Esophagus (tissue), 2 donors: ENCODE results near the gene SLFN12. TPM values are rescaled to one million over a fixed set of nuclear protein-coding genes. Genes with fewer than 3 reads are reported as not detected.
"Not testable (repeated sequence)": the region's sequence is repeated elsewhere in the genome, so short reads cannot be mapped to it uniquely, and the experiment has no call there.

Source experiments
- H3K27ac ChIP-seq, 2 donors: one replicate each; pipeline ENCODE4 v1.5.1; 2013; ENCODE audit warnings: low read depth in 2 of 2, mild to moderate bottlenecking in 2 of 2, inconsistent platforms in 1 of 2, low read length in 1 of 2, moderate library complexity in 1 of 2
- H3K27me3 ChIP-seq, 2 donors: one replicate each; pipeline ENCODE4 v1.6.1; 2013; ENCODE audit warnings: low read length in 2 of 2, control low read depth in 1 of 2, mild to moderate bottlenecking in 1 of 2; ENCODE audit not compliant: insufficient read depth in 2 of 2, control insufficient read depth in 1 of 2
- H3K36me3 ChIP-seq, 2 donors: one replicate each; pipeline ENCODE4 v1.6.1; 2013; ENCODE audit warnings: low read length in 1 of 2; ENCODE audit not compliant: control insufficient read depth in 2 of 2, insufficient read depth in 2 of 2
- H3K4me1 ChIP-seq, 2 donors: one replicate each; pipeline ENCODE4 v1.6.1; 2013; ENCODE audit warnings: low read length in 1 of 2; ENCODE audit not compliant: control insufficient read depth in 2 of 2, insufficient read depth in 2 of 2
- H3K4me3 ChIP-seq, 2 donors: one replicate each; pipeline ENCODE4 v1.5.1; 2013; ENCODE audit warnings: low read length in 2 of 2, mild to moderate bottlenecking in 2 of 2, low read depth in 1 of 2, moderate library complexity in 1 of 2
- H3K9me3 ChIP-seq, 2 donors: one replicate each; pipeline ENCODE4 v1.6.1; 2013; ENCODE audit warnings: mild to moderate bottlenecking in 2 of 2, low read depth in 1 of 2, low read length in 1 of 2, moderate library complexity in 1 of 2; ENCODE audit not compliant: control insufficient read depth in 2 of 2, insufficient read depth in 1 of 2
- WGBS, 2 donors: extraction: QIAGEN DNeasy Blood & Tissue Kit; methylation state at CpG; one replicate each; pipeline ENCODE4 v1.1.7; 2013; 5-methylcytosine and 5-hydroxymethylcytosine counted together
- polyA plus RNA-seq, 2 donors: library from polyadenylated mRNA; stranded (reverse); fragments of 200-250 nt; gene quantifications; one replicate each; pipeline ENCODE4 v1.2.3, GENCODE V29; 2013
- donor health status: healthy with polysubstance abuse.
- donor health status: Bipolar disorder and iron deficiency.

SLFN12 gene
- 1 to 10 TPM; 1.9 to 2.0 TPM for polyA plus RNA-seq

GRCh38 chr17:35432176-35433074 lies at the start of gene SLFN12:
SLFN12 (minus strand) TSS chr17:35432500; CDS start chr17:35423028, 9,472 bp downstream.
- Histone ChIP-seq H3K27ac (peak within 1 kb of the TSS; percentile 90 to 91), H3K4me3 (peak within 1 kb of the TSS; percentile 56 to 71), H3K36me3 (no peaks in the 10 kb centered on the region), H3K9me3 (no peaks in the 10 kb centered on the region), H3K27me3 (no peaks in the 10 kb centered on the region), H3K4me1 (peaks cover 0 to 5% of the 10 kb centered on the region in 2 donors)
- 9 to 18% methylated on average over 22 of the region's 22 CpGs for WGBS, 2 donors

DNA sequence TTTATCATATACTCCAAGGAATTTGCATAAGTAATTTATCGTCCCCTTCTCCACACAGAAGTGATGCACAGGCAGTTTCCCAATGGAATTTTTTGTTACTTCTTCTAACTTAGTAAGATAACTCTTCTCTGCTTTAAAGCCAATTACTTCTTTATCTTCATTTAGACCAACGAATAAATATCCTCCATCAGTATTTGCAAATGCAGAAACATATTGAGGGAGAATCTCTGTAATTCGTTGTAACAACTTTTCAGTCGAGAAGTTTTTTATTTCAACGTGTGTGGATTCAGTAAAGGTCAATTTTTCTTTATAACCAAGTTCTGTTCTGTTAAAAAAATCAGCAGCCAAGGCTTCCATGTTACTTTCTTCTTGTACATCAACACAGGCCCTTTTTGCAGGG lies 47.0 kb upstream of the SLFN12 start:
- Histone ChIP-seq H3K9me3 (no peaks in the 10 kb centered on the region), H3K36me3 (no peaks in the 10 kb centered on the region), H3K27ac (no peak overlapping the region), H3K27me3 (no peaks in the 10 kb centered on the region), H3K4me3 (no peak overlapping the region), H3K4me1 (no peaks in the 10 kb centered on the region)
- WGBS, 2 donors: 70 to 80% methylated on average over 5 of the region's 5 CpGs

DNA sequence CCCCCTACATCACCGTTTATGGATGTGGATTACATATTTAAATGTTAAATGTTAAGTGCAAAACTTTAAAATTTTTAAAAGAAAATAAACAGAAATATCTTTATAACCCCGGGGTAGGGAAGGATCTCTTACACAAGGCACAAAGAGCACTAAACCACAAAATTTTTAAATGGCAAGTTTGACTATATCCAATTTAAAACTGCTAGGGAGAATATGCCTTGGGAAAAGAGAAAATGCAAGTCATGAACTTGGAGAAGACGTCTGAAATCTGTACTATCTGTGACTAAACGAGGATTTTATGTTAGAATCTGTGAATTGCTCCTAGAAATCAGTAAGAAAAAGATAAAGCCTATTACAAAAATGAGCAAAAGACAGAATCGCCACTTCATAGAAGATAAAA lies 44.9 kb upstream of the SLFN12 start:
- H3K4me1 ChIP-seq: no peaks in the 10 kb centered on the region
- H3K4me3 ChIP-seq: no peak overlapping the region
- H3K27me3 ChIP-seq: no peaks in the 10 kb centered on the region
- no peaks in the 10 kb centered on the region for H3K36me3 ChIP-seq
- no peaks in the 10 kb centered on the region for H3K9me3 ChIP-seq
- 75 to 82% methylated on average over 5 of the region's 5 CpGs for WGBS, 2 donors
- no peak overlapping the region for H3K27ac ChIP-seq

DNA sequence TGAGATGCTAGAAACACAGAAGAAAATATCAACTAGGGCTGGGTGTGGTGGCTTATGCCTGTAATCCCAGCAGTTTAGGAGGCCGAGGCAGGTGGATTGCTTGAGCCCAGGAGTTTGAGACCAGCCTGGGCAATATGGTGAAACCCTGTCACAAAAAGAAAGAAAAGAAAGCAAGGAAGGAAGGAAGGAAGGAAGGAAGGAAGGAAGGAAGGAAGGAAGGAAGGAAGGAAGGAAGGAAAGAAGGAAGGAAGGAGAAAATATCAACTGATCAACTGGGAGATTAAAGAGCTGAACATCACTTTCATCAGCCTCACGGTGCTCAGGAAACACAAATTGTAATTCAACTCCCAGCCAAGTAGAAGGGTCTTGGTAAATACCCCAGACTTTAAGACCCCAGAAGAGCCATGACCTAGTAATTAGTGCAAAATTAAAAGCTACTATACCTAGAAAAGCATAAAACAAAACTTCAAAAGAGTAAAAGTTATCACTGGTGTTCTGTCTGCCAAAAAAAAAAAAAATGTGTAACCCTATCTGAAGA lies 44.1 kb upstream of the SLFN12 start:
- H3K4me1 ChIP-seq: no peaks in the 10 kb centered on the region
- H3K9me3 ChIP-seq: no peaks in the 10 kb centered on the region
- no peaks in the 10 kb centered on the region for H3K36me3 ChIP-seq
- no peaks in the 10 kb centered on the region for H3K27me3 ChIP-seq
- no peak overlapping the region for H3K4me3 ChIP-seq
- WGBS, 2 donors: 66 to 68% methylated on average over 2 of the region's 2 CpGs
- H3K27ac ChIP-seq: no peak overlapping the region

- H3K27ac ChIP-seq: no peak overlapping the region
- H3K9me3 ChIP-seq: no peaks in the 10 kb centered on the region
- H3K27me3 ChIP-seq: no peaks in the 10 kb centered on the region
- no peaks in the 10 kb centered on the region for H3K36me3 ChIP-seq
- 78 to 81% methylated on average over 4 of the region's 4 CpGs for WGBS, 2 donors
- no peaks in the 10 kb centered on the region for H3K4me1 ChIP-seq
- no peak overlapping the region for H3K4me3 ChIP-seq
These were observed 36.2 kb upstream of the SLFN12 start for GRCh38 chr17:35468475-35468874.

GRCh38 chr17:35467824-35468223 lies 35.5 kb upstream of the SLFN12 start:
- Histone ChIP-seq H3K9me3 (no peaks in the 10 kb centered on the region), H3K4me3 (no peak overlapping the region), H3K27me3 (no peaks in the 10 kb centered on the region), H3K4me1 (no peaks in the 10 kb centered on the region), H3K36me3 (no peaks in the 10 kb centered on the region), H3K27ac (no peak overlapping the region)
- 71 to 77% methylated on average over 4 of the region's 4 CpGs for WGBS, 2 donors

DNA sequence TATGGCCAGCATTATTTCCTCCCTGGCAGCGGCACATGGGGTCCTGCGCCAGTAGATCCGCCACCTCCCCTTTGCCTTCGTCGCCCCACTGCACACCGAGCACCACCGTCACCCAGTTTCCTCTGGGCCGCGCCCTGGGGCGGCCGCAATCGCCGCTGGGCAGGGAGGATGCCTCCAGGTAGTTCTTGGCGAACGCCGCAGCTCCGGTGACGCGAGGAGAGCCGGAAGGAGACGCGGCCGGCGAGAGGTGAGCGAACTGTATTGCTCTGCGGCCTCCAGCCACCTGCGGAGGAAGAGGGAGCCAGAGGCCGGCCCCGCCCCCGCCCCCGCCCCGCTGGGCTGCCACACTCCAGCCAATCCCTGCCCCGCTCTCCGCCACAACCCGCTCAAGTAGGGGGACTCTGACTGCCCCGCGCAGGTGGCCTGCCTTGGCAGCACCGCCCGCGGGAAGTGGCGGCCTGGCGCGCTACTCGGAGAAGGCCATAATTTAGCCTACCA lies 28.1 kb upstream of the SLFN12 start:
- WGBS, 2 donors: 5 to 6% methylated on average over 42 to 44 of the region's 44 CpGs
- Histone ChIP-seq H3K4me1 (no peaks in the 10 kb centered on the region), H3K4me3 (peak overlapping the region; percentile 7 to 29), H3K9me3 (no peaks in the 10 kb centered on the region), H3K27me3 (no peaks in the 10 kb centered on the region), H3K36me3 (no peaks in the 10 kb centered on the region), H3K27ac (no peak overlapping the region)

GRCh38 chr17:35454035-35454434 lies 21.7 kb upstream of the SLFN12 start:
- not testable (repeated sequence) for H3K36me3 ChIP-seq, H3K4me3 ChIP-seq, H3K4me1 ChIP-seq, H3K27ac ChIP-seq, H3K27me3 ChIP-seq, H3K9me3 ChIP-seq
- 89 to 94% methylated on average over 5 of the region's 5 CpGs for WGBS, 2 donors

- H3K27ac ChIP-seq: no peak overlapping the region
- H3K4me3 ChIP-seq: no peak overlapping the region
- no peaks in the 10 kb centered on the region for H3K4me1 ChIP-seq
- 42 to 58% methylated on average over 1 of the region's 1 CpG for WGBS, 2 donors
- H3K9me3 ChIP-seq: no peaks in the 10 kb centered on the region
- H3K36me3 ChIP-seq: no peaks in the 10 kb centered on the region
- no peaks in the 10 kb centered on the region for H3K27me3 ChIP-seq
These were observed 20.9 kb upstream of the SLFN12 start for GRCh38 chr17:35453171-35453570.
